GM19240 (cell line): ENCODE data around the gene ZNF425.
"Not testable (repeated sequence)": the region's sequence is repeated elsewhere in the genome, so short reads cannot be mapped to it uniquely, and the experiment has no call there.

Experiments used
- DNase-seq: peaks from one replicate; pipeline ENCODE4 v3.0.0; 2011; ENCODE audit warnings: low spot score; ENCODE audit not compliant: insufficient read length

Gene ZNF425

GRCh38 chr7:149133028-149133710, 7.0 kb upstream of the ZNF425 start:
- DNase-seq: no peak

- DNase-seq: no peak
Observed at GRCh38 chr7:149130572-149131198, 4.6 kb upstream of the ZNF425 start.

DNA sequence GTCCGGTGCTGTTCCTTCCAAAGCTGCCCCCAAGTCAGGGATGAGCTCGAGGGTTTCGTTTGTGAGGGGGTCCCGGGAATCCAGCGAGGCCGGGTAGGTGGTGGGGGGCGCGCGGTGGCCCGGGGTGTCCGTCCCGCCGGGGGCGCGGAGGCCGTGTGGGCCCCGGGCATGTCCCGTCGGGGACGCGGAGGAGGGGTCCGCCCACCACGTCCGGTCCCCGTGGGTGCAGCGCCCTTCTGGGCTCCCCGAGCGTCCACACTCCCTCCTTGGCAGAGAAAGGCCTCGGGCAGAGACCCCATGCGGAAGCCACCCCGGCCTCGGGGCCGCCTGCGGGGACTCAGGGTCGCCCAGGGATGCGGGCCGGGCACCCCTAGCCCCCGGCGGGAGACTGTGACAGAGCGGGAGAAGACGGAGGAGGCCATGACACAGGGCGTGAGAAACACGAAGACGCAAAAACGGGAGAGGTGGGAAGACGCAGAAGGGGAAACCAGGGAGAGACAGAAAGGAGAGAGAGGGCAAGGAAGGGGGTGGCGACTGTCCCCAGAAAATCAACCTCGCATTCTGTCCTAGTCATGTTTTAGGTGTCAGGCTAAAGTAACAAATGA, 640 bp upstream of the ZNF425 start:
- DNase-seq: peak; percentile 32

DNA sequence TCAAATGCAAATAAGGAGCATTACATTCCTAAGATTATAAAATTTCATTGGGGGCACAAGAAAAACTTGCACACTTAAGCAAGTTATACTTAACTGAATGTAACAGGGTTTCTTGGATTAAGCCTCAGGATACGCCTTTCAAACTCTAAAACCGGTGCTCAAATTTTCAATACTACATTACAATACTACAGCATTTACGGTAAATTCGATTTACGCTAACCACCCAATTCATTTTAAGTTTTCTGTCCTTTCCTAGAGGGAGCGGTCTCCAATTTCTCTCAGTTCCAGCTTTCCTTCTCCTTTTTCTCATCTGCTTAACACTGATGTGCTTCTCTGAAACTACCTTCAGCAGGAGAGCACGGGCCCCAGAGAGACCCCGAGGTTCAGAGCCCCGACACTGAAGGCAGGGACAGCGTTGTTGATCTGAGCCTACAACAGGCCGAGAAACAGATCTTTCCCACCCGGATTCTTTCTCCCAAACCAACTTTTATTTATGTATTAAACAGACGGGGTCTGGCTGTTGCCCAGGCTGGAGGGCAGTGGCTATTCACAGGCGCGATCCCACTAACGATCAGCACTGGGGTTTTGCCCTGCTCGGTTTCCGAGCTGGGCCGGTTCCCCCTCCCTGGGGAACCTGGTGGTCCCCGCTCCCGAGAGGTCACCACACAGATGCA, 798 bp downstream of the ZNF425 start:
- DNase-seq: no peak

DNA sequence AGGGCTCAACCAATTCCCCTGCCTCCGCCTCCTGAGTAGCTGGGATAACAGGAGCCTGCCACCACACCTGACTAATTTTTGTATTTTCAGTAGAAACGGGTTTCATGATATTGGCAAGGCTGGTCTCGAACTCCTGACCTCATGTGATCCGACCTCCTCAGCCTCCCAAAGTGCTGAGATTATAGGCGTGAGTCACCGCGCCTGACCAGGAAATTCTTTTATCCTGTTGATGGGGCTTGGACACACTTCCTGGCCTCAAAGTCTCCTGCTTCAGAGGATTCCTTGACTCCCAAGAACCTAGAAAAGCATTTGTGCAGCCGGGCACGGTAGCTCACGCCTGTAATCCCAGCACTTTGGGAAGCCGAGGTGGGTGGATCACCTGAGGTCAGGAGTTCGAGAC, 16.2 kb downstream of the ZNF425 start:
- no peak for DNase-seq

GRCh38 chr7:149104749-149105148, 21.4 kb downstream of the ZNF425 start:
- DNase-seq: no peak

GRCh38 chr7:149104214-149104613, 21.9 kb downstream of the ZNF425 start:
- no peak for DNase-seq

GRCh38 chr7:149103424-149103823, 22.7 kb downstream of the ZNF425 start:
- DNase-seq: no peak

- DNase-seq: no peak
Observed at GRCh38 chr7:149102666-149103065, 23.5 kb downstream of the ZNF425 start.

DNA sequence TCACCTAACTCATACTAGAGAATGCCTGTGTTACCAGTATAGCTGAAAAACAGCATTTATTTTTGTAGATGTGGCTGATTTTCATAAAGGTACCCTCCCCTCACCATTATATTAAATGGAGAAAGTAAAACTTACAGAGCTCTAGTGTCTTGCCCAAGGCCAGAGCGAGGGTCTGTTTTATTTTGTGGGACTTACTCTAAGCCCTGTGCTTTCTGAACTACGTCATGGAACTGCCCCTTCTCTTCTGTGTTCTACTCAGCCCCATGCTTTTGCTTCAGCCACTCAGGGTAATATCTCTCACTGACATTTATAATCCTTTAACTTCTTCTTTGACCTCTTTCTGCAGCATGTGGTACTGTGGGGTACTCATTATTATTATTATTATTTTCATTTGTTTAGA, 25.3 kb downstream of the ZNF425 start:
- no peak for DNase-seq

GRCh38 chr7:149099058-149099457, 27.1 kb downstream of the ZNF425 start:
- DNase-seq: no peak

DNA sequence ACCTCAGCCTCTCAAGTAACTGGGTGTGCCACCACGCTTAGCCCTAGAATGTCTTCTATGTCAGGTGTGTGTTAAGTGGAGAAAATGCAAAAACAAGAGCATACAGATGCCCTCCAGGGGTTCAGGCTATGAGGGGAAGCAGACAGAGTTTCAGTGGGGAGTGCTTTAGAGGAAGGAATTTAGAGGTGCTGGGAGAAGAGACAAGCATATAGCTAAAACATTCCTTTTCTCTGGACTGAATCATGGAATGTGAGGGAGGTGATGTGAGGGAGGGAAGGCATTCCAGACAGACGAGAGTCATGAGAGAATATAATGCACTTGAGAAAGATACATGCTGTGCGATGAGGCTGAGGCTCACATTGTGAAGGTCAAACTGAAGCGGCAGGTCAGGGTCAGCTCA, 29.0 kb downstream of the ZNF425 start:
- no peak for DNase-seq

DNA sequence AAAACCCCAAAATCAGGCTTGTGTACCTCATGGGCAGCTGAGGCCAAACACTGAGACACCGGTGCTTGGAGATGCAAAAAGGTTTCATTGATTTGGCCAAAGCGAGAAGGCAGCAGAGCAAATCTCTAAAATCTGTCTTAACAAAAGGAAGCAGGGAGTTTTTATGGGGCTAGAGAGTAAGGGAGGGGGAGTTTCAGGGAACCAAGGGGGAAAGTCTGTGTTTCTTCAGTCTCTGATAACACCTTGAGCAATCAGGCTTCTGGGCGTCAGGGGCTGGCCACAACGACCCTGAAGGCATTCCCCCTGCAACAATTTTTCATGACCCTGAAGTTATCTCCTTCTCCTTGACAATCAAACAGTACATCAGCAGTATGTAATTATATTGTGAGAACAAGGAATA, 32.9 kb downstream of the ZNF425 start:
- no peak for DNase-seq

GRCh38 chr7:149092244-149092643, 33.9 kb downstream of the ZNF425 start:
- not testable (repeated sequence) for DNase-seq

GRCh38 chr7:149090397-149091195, 35.5 kb downstream of the ZNF425 start, which contains the start of gene ZNF786:
Gene ZNF786 (minus strand): TSS chr7:149090718. CDS start chr7:149090640, 78 bp downstream.
- DNase-seq: peak; percentile 85

DNA sequence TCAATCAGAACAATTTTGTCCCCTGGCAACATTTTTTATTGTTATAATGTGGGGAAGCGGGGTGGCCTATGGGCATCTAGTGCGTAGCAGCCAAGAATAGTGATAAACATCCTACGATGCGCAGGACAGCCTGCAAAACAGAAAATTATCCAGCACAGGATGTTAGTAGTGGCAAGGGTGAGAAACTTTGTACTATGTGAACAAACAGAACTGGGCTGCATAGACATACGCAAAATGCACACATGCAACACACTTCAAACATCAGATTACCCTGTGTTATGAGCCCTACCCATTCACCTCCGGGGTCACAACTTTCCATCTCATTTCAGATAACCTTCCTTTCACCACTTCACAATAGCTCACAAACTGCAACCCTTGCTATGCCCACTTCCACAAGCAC, 38.7 kb downstream of the ZNF425 start:
- DNase-seq: no peak

DNA sequence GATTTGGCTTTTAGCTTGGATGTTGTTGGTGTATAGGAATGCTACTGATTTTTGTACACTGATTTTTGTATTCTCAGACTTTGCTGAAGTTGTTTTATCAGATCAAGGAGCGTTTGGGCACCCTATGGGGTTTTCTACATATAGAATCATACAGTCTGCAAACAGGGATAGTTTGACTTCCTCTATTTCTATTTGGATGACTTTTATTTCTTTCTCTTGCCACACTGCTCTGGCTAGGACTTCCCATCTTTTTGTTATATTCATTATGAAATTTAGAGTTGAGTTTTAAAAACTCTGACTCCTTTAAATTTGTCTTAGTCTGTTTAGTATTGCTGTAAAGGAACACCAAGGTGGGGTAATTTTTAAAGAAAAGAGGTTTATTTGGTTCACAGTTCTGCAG, 40.3 kb downstream of the ZNF425 start:
- no peak for DNase-seq

- DNase-seq: no peak
Observed at GRCh38 chr7:149084407-149084806, 41.7 kb downstream of the ZNF425 start.

- DNase-seq: no peak
Observed at GRCh38 chr7:149081914-149082313, 44.2 kb downstream of the ZNF425 start.

DNA sequence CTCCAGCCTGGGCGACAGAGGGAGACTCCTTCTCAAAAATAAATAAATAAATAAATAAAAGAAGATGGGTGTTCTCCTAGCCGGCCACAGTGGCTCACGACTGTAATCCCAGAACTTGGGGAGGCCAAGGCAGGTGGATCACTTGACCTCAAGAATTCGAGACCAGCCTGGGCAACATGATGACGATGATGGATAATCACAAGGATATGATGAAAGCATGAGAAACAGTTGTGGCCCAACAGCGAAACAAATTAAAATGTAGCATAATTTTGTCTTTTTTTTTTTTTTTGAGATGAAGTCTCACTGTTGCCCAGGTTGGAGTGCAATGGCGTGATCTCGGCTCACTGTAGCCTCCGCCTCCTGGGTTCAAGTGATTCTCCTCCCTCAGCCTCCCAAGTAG, 48.5 kb downstream of the ZNF425 start:
- DNase-seq: no peak

DNA sequence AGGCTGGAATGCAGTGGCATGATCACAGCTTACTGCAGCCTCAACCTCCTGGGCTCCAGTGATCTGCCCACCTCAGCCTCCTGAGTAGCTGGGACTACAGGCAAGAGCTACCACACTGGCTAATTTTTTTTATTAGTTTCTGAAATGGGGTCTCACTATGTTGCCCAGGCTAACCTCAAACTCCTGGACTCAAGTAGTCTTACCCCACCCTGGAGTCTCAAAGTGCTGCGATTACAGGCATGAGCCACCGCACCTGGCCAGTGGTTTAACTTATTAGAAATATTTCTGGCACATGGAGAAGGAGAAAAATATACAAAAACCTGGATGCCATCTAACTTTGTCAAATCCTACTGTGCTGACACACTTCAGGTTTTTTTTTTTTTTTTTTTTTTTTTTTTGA, 50.8 kb downstream of the ZNF425 start:
- DNase-seq: no peak
